Activated CD4-positive, alpha-beta memory T cell treated with anti-CD3 and anti-CD28 coated beads for 36 hours (primary cell): Measurements from ENCODE around the gene SLC30A10. TPM values are rescaled to one million over a fixed set of nuclear protein-coding genes. Genes with fewer than 3 reads are reported as not detected.
A peak's percentile ranks its signal among the peaks of the same experiment; 100 is the strongest.

Experiments used
- CTCF ChIA-PET: fragments of 350-600 bp; sonication (Branson Sonifier 250); formaldehyde crosslinking; loops from one replicate; lab custom pipeline; 2021; ENCODE audit warnings: antibody characterized with exemption, inconsistent platforms; lab: Charles Lee
- POLR2A ChIA-PET: fragments of 350-600 bp; sonication (Branson Sonifier 250); formaldehyde crosslinking; loops from one replicate; lab custom pipeline; 2021; ENCODE audit warnings: antibody characterized with exemption; lab: Charles Lee
- DNase-seq: peaks from one replicate; pipeline ENCODE4 v3.0.0-alpha.2; 2020
- H3K27ac Mint-ChIP-seq: one replicate; pipeline ENCODE4 v1.8.0; 2021; ENCODE audit warnings: mixed read lengths
- H3K27me3 Mint-ChIP-seq: one replicate; pipeline ENCODE4 v1.8.0; 2021; ENCODE audit warnings: mixed read lengths
- H3K36me3 Mint-ChIP-seq: one replicate; pipeline ENCODE4 v1.8.0; 2021; ENCODE audit warnings: mixed read lengths
- H3K4me1 Mint-ChIP-seq: one replicate; pipeline ENCODE4 v1.8.0; 2021; ENCODE audit warnings: low read depth, mixed read lengths
- H3K4me3 Mint-ChIP-seq: one replicate; pipeline ENCODE4 v1.8.0; 2021; ENCODE audit warnings: mild to moderate bottlenecking, mixed read lengths
- H3K9me3 Mint-ChIP-seq: one replicate; pipeline ENCODE4 v1.8.0; 2021; ENCODE audit warnings: mixed read lengths
- intact Hi-C: fragments of 100-400 bp; cut with micrococcal nuclease; formaldehyde crosslinking; loops from one replicate; pipeline ENCODE4 v1.15.1; 2023
- total RNA-seq, 2 experiments: library from RNA; stranded (reverse); gene quantifications; one replicate each; pipeline ENCODE4 v1.2.3, GENCODE V29; 2021

SLC30A10 gene
- not detected for total RNA-seq

DNA sequence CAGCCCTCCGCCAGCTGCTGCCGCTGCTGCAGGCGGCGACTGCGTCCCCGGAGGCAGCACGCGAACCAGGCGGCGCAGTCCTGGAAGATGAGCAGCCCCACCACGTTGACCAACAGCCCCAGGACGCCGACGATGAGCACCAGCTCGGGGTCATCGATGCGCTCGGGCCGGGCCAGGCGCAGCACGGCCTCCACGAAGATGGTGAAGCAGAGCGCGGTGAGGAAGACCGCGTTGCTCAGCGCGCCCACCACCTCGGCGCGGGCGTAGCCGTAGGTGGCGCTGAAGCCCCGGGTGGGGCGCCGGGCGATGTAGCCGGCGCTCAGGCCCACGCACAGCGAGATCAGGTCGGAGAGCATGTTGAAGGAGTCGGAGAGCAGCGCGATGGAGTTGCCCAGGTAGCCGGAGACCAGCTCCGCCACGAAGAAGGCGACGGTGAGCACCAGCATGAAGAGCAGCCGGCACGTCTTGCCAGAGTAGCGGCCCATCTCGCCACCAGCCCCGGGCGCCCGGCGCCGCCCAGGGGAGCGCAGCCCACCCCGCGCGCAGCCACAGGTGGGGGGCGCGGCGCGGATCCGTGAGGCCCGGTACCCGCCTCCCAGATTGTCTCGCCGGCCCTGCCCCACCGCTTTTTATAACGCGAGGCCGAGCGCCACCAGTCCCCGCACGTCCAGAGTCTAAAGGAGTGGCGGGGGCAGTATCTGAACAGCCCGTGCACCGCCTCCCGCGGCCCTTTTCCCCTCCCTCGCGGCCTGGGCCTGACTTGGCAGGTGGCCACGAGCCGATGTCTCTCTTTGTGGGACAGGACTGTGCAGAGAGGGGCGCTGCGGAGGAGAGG is at the start of gene SLC30A10:
TSS of gene SLC30A10 (minus strand) at position 602 of the 835 bp plus-strand sequence. CDS start at position 485, 117 bp downstream.
- Mint-ChIP-seq H3K36me3 (no peaks in the 10 kb centered on the region), H3K27ac (no peak within 1 kb of the TSS), H3K4me3 (peak within 1 kb of the TSS; percentile 49), H3K27me3 (peaks cover 29% of the 10 kb centered on the region), H3K9me3 (no peaks in the 10 kb centered on the region), H3K4me1 (peaks cover 9% of the 10 kb centered on the region)
- peak; percentile 13 for DNase-seq
- CTCF ChIA-PET, result no interaction called here
- POLR2A ChIA-PET, result no interaction called here
- intact Hi-C loops, result no loop called here

GRCh38 chr1:219973213-219973612 is 44.9 kb upstream of the SLC30A10 start:
- H3K4me1 Mint-ChIP-seq, result peaks cover 3% of the 10 kb centered on the region
- H3K4me3 Mint-ChIP-seq, result no peak overlapping the region
- DNase-seq, result no peak
- POLR2A ChIA-PET, result no interaction called here
- no peaks in the 10 kb centered on the region for H3K9me3 Mint-ChIP-seq
- intact Hi-C loops, result no loop called here
- H3K36me3 Mint-ChIP-seq, result peaks cover 66% of the 10 kb centered on the region
- H3K27me3 Mint-ChIP-seq, result no peaks in the 10 kb centered on the region
- CTCF ChIA-PET, result interaction anchor here (0.6 kb wide), 1 partner anchor 144 kb away, joined by 3 read pairs; no protein-coding TSS in a partner anchor
- H3K27ac Mint-ChIP-seq, result no peak overlapping the region

DNA sequence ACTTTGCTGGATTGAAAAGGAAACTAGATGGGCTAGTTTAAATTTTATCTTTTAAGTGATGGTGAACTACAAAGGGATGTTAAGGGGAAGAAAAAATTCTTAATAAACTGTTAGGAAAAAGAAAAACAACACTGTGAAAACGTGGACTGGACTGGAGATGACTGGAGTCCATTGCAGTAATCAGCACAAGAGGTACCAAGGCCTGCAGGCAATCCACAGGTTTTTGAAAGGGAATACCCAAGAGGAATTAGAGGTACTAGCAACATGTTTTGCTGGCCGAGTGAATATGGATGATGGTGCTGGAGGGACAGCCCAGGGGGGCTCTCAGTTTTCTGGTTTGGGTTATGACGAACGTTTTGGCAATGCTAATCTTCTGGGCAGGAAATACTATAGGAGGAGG is 39.0 kb upstream of the SLC30A10 start:
- Mint-ChIP-seq H3K9me3 (no peaks in the 10 kb centered on the region), H3K4me1 (no peaks in the 10 kb centered on the region), H3K27ac (no peak overlapping the region), H3K4me3 (no peak overlapping the region), H3K36me3 (peaks cover 36% of the 10 kb centered on the region), H3K27me3 (no peaks in the 10 kb centered on the region)
- no peak for DNase-seq
- CTCF ChIA-PET, result no interaction called here
- POLR2A ChIA-PET, result no interaction called here
- intact Hi-C loops, result no loop called here

DNA sequence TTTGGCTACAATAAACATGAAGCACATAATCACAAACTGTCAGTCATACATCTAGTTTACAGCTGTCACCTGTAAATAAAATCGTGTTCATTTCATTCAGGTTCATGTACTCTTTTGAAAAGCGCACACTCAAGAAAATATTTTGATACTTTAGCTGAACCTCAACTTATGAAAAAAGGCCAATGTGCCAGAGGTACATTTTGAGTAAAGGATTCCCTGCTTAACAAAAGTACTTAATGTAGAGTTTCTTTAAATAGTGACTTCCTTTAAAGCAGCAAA is 37.7 kb upstream of the SLC30A10 start:
- no peaks in the 10 kb centered on the region for H3K27me3 Mint-ChIP-seq
- ChIA-PET CTCF (no interaction called here), POLR2A (no interaction called here)
- no peak for DNase-seq
- no peak overlapping the region for H3K27ac Mint-ChIP-seq
- no peaks in the 10 kb centered on the region for H3K9me3 Mint-ChIP-seq
- intact Hi-C loops, result no loop called here
- no peak overlapping the region for H3K4me3 Mint-ChIP-seq
- H3K36me3 Mint-ChIP-seq, result peaks cover 30% of the 10 kb centered on the region
- no peaks in the 10 kb centered on the region for H3K4me1 Mint-ChIP-seq

DNA sequence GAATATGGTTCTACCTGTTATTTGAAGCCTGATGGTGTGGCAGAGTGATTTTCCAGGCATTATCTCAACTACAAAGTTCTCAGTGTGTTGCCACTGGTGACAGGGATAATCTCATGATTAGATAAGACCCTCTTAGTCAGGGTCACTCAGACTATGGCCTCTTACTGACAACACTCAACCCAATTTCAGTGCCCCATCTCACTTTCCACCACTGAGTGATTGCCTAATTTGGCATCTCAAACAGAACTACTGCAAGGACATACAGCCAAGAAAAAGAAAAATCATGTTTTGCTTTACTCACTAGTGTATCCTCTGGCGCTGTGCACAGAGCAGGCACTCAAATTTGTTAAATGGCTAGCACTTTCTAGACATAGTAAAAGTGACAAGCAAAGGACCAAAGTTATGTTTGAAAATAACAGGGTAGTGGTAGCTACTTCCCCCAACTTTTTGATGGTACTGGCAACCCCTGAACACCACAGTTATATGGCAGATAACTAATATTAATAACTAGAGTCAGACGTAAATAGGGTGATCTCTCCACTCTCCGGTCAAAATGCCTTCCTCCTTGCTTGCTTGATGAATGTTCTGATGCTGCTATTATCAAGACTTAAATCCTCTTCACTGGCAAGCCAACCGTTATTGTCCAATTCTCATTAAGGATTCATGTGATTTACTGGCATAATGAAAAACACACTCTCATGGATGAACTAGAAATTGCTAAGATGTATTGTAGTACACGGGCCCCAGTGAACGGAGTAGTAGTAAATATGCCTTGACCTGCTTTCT is 37.1 kb upstream of the SLC30A10 start:
- H3K9me3 Mint-ChIP-seq, result no peaks in the 10 kb centered on the region
- H3K27ac Mint-ChIP-seq, result no peak overlapping the region
- intact Hi-C loops, result no loop called here
- H3K36me3 Mint-ChIP-seq, result peaks cover 26% of the 10 kb centered on the region
- no peaks in the 10 kb centered on the region for H3K27me3 Mint-ChIP-seq
- no peaks in the 10 kb centered on the region for H3K4me1 Mint-ChIP-seq
- H3K4me3 Mint-ChIP-seq, result no peak overlapping the region
- DNase-seq, result no peak
- ChIA-PET POLR2A (no interaction called here), CTCF (interaction anchor here (1.4 kb wide), 1 partner anchor 148 kb away, joined by 3 read pairs; no protein-coding TSS in a partner anchor)

GRCh38 chr1:219963432-219963831 is 35.1 kb upstream of the SLC30A10 start:
- Mint-ChIP-seq H3K27ac (no peak overlapping the region), H3K36me3 (peaks cover 10% of the 10 kb centered on the region), H3K27me3 (no peaks in the 10 kb centered on the region), H3K9me3 (no peaks in the 10 kb centered on the region), H3K4me1 (no peaks in the 10 kb centered on the region), H3K4me3 (no peak overlapping the region)
- intact Hi-C loops, result no loop called here
- ChIA-PET POLR2A (no interaction called here), CTCF (no interaction called here)
- no peak for DNase-seq

DNA sequence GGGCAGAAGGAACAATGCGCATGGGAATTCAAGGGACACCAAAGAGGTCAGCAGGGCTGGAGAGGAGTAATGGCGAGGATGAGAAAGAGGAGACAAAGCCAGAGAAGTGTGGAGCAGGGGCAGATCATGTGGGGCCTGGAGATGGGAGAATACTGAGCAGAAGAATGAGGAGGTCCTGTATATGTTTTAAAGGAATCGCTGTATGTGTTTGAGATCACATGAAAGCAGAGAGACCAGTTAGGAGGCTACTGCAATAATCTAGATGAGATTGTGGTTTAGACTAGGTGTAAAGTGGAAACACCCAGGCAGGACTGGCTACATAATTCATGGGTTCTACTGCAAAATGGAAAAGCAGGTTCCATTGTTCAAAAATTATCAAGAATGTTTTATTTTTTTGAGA is 33.3 kb upstream of the SLC30A10 start:
- intact Hi-C loops, result no loop called here
- Mint-ChIP-seq H3K36me3 (no peaks in the 10 kb centered on the region), H3K27me3 (no peaks in the 10 kb centered on the region), H3K4me1 (no peaks in the 10 kb centered on the region), H3K9me3 (no peaks in the 10 kb centered on the region), H3K4me3 (no peak overlapping the region), H3K27ac (no peak overlapping the region)
- no peak for DNase-seq
- POLR2A ChIA-PET, result no interaction called here
- CTCF ChIA-PET, result no interaction called here

GRCh38 chr1:219959540-219960203 is 31.3 kb upstream of the SLC30A10 start:
- intact Hi-C loops, result no loop called here
- CTCF ChIA-PET, result no interaction called here
- POLR2A ChIA-PET, result no interaction called here
- no peak for DNase-seq
- Mint-ChIP-seq H3K27ac (no peak overlapping the region), H3K4me1 (no peaks in the 10 kb centered on the region), H3K27me3 (no peaks in the 10 kb centered on the region), H3K9me3 (no peaks in the 10 kb centered on the region), H3K36me3 (no peaks in the 10 kb centered on the region), H3K4me3 (no peak overlapping the region)

DNA sequence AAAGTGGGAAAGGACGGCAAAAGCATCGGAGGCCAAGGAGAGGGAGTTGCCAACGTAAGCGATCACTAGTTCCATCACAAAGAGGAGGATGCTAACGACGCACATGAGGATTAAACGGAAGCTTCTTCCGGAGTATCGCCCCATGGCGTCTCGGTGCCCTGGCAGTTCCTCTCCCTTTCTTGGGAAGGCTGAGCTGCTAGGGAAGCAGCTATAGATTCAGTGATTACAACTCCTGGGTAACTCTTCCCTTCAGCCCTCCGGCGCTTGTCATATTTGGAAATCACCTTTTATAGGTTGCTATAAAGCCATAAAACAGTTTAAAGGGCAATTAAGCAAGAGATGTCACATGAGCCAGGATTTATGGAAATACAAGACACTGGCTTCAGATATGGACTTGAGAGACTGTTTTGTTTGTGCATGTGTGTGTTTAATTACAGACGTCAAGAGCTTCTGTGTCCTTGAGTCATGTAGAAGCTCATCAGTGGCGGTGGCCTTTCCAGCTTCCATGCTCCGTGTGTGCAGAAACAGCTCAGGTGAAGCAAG is 30.6 kb upstream of the SLC30A10 start:
- CTCF ChIA-PET, result no interaction called here
- no peaks in the 10 kb centered on the region for H3K4me1 Mint-ChIP-seq
- no peaks in the 10 kb centered on the region for H3K36me3 Mint-ChIP-seq
- H3K9me3 Mint-ChIP-seq, result no peaks in the 10 kb centered on the region
- intact Hi-C loops, result no loop called here
- no peaks in the 10 kb centered on the region for H3K27me3 Mint-ChIP-seq
- no peak overlapping the region for H3K27ac Mint-ChIP-seq
- POLR2A ChIA-PET, result no interaction called here
- DNase-seq, result no peak
- H3K4me3 Mint-ChIP-seq, result no peak overlapping the region

DNA sequence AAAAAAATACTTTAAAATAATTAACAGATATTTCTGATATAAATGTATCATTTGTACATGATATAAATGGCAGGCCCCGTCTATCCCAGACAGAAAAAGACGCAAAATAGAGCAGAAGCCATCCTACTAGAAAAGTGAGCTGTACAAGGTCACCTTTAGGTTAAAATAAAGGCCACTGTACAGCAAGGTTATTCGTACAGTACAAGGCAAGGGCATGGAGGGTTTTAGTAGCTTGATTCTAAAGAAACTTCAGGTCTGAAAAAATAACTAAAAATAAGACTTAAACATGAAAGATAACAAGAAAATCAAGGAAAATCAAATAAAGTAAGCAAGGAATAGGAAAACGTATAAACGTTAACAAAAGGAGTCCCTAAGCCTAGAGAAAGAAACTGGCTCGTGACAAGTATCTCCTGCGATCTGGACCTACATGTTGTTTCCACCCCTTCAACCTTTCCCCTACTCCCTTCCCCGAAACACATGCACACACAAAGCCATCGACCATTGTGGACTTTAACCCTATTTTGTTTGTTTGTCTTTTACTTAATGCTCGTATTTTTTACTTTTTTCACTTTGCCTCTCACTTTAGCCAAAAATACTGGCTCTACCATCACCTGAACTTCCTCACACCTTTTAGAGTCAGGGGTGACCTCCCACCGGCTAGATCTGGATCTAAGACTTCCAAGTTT is 26.5 kb upstream of the SLC30A10 start:
- intact Hi-C loops, result no loop called here
- H3K27ac Mint-ChIP-seq, result no peak overlapping the region

GRCh38 chr1:219954052-219954451 is 25.7 kb upstream of the SLC30A10 start:
- no peaks in the 10 kb centered on the region for H3K27me3 Mint-ChIP-seq
- ChIA-PET CTCF (no interaction called here), POLR2A (no interaction called here)
- H3K27ac Mint-ChIP-seq, result no peak overlapping the region
- H3K36me3 Mint-ChIP-seq, result no peaks in the 10 kb centered on the region
- intact Hi-C loops, result no loop called here
- H3K4me3 Mint-ChIP-seq, result no peak overlapping the region
- no peak for DNase-seq
- no peaks in the 10 kb centered on the region for H3K9me3 Mint-ChIP-seq
- no peaks in the 10 kb centered on the region for H3K4me1 Mint-ChIP-seq

More for the DNA sequence above, 26.5 kb upstream of the SLC30A10 start:
- no peak for DNase-seq
- H3K4me1 Mint-ChIP-seq, result no peaks in the 10 kb centered on the region
- no peak overlapping the region for H3K4me3 Mint-ChIP-seq
- H3K27me3 Mint-ChIP-seq, result no peaks in the 10 kb centered on the region
- H3K9me3 Mint-ChIP-seq, result no peaks in the 10 kb centered on the region
- ChIA-PET CTCF (no interaction called here), POLR2A (no interaction called here)
- no peaks in the 10 kb centered on the region for H3K36me3 Mint-ChIP-seq

GRCh38 chr1:219952361-219952760 is 24.0 kb upstream of the SLC30A10 start:
- Mint-ChIP-seq H3K27ac (no peak overlapping the region), H3K27me3 (no peaks in the 10 kb centered on the region), H3K4me3 (no peak overlapping the region), H3K36me3 (no peaks in the 10 kb centered on the region), H3K9me3 (peaks cover 3% of the 10 kb centered on the region), H3K4me1 (no peaks in the 10 kb centered on the region)
- POLR2A ChIA-PET, result no interaction called here
- CTCF ChIA-PET, result interaction anchor here (0.6 kb wide), 1 partner anchor 97 kb away, joined by 4 read pairs; no protein-coding TSS in a partner anchor
- intact Hi-C loops, result no loop called here
- DNase-seq, result no peak
